IMR-90 (cell line): ENCODE measurements around the gene OR1Q1.

ENCODE experiments used
- BHLHE40 ChIP-seq: fragments of 150-350 bp; IDR thresholded peaks from 2 replicates; pipeline ENCODE4 v1.6.1; 2016; ENCODE audit warnings: mild to moderate bottlenecking, low read depth, low read length
- CEBPB ChIP-seq: IDR thresholded peaks from 2 replicates; pipeline ENCODE4 v1.6.1; 2012; ENCODE audit warnings: low read depth, low read length, improper control_type of control experiment
- CHD1 ChIP-seq: IDR thresholded peaks from 2 replicates; pipeline ENCODE4 v1.6.1; 2012; ENCODE audit warnings: low read depth, low read length, improper control_type of control experiment
- FOS ChIP-seq: fragments of 150-350 bp; IDR thresholded peaks from 2 replicates; pipeline ENCODE4 v1.6.1; 2016; ENCODE audit warnings: low read depth, low read length
- POLR2A ChIP-seq: IDR thresholded peaks from 2 replicates; pipeline ENCODE4 v1.6.1; 2012; ENCODE audit warnings: mild to moderate bottlenecking, low read depth, low read length
- RAD21 ChIP-seq: IDR thresholded peaks from 2 replicates; pipeline ENCODE4 v1.6.1; 2012; ENCODE audit warnings: low read length, improper control_type of control experiment
- RCOR1 ChIP-seq: IDR thresholded peaks from 2 replicates; pipeline ENCODE4 v1.6.1; 2012; ENCODE audit warnings: mild to moderate bottlenecking, low read length, improper control_type of control experiment; ENCODE audit not compliant: insufficient replicate concordance
- RFX5 ChIP-seq: IDR thresholded peaks from 2 replicates; pipeline ENCODE4 v1.8.0; 2012; ENCODE audit warnings: low read depth, mild to moderate bottlenecking, low read length, moderate library complexity
- SMC3 ChIP-seq: fragments of 150-350 bp; IDR thresholded peaks from 2 replicates; pipeline ENCODE4 v1.6.1; 2016; ENCODE audit warnings: low read depth, mild to moderate bottlenecking, antibody characterized with exemption, low read length, moderate library complexity
- TF ChIP-seq, protein P1 (sequence below): conservative IDR thresholded peaks from 2 replicates; pipeline ENCODE4 v1.5.1; 2012; ENCODE audit warnings: mild to moderate bottlenecking, low read depth, low read length, improper control_type of control experiment
- TF ChIP-seq, protein P2 (sequence below): fragments of 150-350 bp; IDR thresholded peaks from 2 replicates; pipeline ENCODE4 v1.6.1; 2017; ENCODE audit warnings: mild to moderate bottlenecking, antibody characterized with exemption, low read length, low read depth

DNA sequence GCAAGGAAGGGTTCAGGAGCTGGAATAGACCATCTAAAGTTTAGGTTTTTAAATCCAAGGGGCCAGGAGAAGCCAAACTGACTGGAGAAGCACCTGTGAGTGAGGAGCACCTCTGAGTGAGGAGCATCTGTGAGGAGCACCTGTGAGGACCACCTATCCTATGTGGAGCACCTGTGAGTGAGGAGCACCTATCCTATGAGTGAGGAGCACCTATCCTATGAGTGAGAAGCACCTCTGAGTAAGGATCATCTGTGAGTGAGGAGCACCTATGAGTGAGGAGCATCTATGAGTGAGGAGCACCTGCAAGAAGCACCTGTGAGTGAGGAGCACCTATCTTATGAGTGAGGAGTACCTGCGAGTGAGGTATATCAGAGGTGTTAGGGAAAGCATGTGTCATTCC is 8.0 kb upstream of the OR1Q1 start:
- TF ChIP-seq, protein P1, sequence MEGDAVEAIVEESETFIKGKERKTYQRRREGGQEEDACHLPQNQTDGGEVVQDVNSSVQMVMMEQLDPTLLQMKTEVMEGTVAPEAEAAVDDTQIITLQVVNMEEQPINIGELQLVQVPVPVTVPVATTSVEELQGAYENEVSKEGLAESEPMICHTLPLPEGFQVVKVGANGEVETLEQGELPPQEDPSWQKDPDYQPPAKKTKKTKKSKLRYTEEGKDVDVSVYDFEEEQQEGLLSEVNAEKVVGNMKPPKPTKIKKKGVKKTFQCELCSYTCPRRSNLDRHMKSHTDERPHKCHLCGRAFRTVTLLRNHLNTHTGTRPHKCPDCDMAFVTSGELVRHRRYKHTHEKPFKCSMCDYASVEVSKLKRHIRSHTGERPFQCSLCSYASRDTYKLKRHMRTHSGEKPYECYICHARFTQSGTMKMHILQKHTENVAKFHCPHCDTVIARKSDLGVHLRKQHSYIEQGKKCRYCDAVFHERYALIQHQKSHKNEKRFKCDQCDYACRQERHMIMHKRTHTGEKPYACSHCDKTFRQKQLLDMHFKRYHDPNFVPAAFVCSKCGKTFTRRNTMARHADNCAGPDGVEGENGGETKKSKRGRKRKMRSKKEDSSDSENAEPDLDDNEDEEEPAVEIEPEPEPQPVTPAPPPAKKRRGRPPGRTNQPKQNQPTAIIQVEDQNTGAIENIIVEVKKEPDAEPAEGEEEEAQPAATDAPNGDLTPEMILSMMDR: no peak
- TF ChIP-seq CEBPB: no peak
- TF ChIP-seq POLR2A: no peak
- no peak for TF ChIP-seq RAD21
- TF ChIP-seq CHD1: no peak
- TF ChIP-seq RCOR1: no peak
- TF ChIP-seq RFX5: no peak
- TF ChIP-seq, protein P2, sequence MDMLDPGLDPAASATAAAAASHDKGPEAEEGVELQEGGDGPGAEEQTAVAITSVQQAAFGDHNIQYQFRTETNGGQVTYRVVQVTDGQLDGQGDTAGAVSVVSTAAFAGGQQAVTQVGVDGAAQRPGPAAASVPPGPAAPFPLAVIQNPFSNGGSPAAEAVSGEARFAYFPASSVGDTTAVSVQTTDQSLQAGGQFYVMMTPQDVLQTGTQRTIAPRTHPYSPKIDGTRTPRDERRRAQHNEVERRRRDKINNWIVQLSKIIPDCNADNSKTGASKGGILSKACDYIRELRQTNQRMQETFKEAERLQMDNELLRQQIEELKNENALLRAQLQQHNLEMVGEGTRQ: no peak
- TF ChIP-seq SMC3: no peak
- no peak for TF ChIP-seq FOS
- no peak for TF ChIP-seq BHLHE40
